HEK293 (cell line): ENCODE measurements around the gene DLK1.

Experiments used
- CTCF ChIA-PET: fragments of 350-600 bp; formaldehyde crosslinking; extraction: SDS; loops from one replicate; lab custom pipeline; 2021; ENCODE audit warnings: antibody characterized with exemption; lab: Yijun Ruan, JAX
- POLR2A ChIA-PET: fragments of 300-600 bp; formaldehyde crosslinking; extraction: SDS; loops from one replicate; lab custom pipeline; 2020; ENCODE audit warnings: antibody characterized with exemption, inconsistent platforms; lab: Yijun Ruan, JAX
- H3K27ac ChIP-seq: fragments of 200-500 bp; sonication (Bioruptor generic); 2 replicates; pipeline ENCODE4 v1.5.1; 2014; ENCODE audit warnings: low read depth, low read length, control low read depth, inconsistent platforms; ENCODE audit errors: extremely low read depth
- H3K36me3 ChIP-seq, 2 experiments: fragments of 200-500 bp in 1 of 2; sonication (Bioruptor generic) in 1 of 2; 1 replicate in 1 of 2; 2 replicates in 1 of 2; pipeline ENCODE4 v1.5.1; 2014 to 2017; ENCODE audit warnings: inconsistent platforms in 2 of 2, low read length in 2 of 2; ENCODE audit not compliant: control insufficient read depth in 2 of 2, insufficient read depth in 1 of 2
- H3K4me1 ChIP-seq: fragments of 200-500 bp; sonication (Bioruptor generic); 2 replicates; pipeline ENCODE4 v1.5.1; 2014; ENCODE audit warnings: mild to moderate bottlenecking, low read length, inconsistent platforms; ENCODE audit not compliant: control insufficient read depth, insufficient read depth
- H3K4me3 ChIP-seq: 2 replicates; pipeline ENCODE4 v1.5.1; 2011; ENCODE audit warnings: low read depth, mild to moderate bottlenecking, control low read depth, low read length, moderate library complexity
- H3K9me3 ChIP-seq: fragments of 200-500 bp; sonication (Bioruptor generic); 2 replicates; pipeline ENCODE4 v1.5.1; 2014; ENCODE audit warnings: low read depth, low read length, inconsistent platforms; ENCODE audit not compliant: control insufficient read depth, insufficient read depth
- EGR2 ChIP-seq: fragments of 450-650 bp; formaldehyde crosslinking; IDR thresholded peaks from 2 replicates; pipeline ENCODE4 v1.5.1; 2016; ENCODE audit warnings: low read depth, missing biosample characterization, missing genetic modification characterization
- HOXC10 ChIP-seq: sonication (generic); formaldehyde crosslinking; IDR thresholded peaks from 2 replicates; pipeline ENCODE4 v1.8.1; 2023; ENCODE audit warnings: mild to moderate bottlenecking, missing genetic modification reagents
- KLF1 ChIP-seq: fragments of 450-650 bp; formaldehyde crosslinking; IDR thresholded peaks from 2 replicates; pipeline ENCODE4 v1.5.1; 2016; ENCODE audit warnings: missing biosample characterization, missing genetic modification characterization
- KLF8 ChIP-seq: fragments of 450-650 bp; formaldehyde crosslinking; IDR thresholded peaks from 2 replicates; pipeline ENCODE4 v1.5.1; 2016; ENCODE audit warnings: missing biosample characterization, missing genetic modification characterization
- ZBTB48 ChIP-seq: fragments of 450-650 bp; formaldehyde crosslinking; IDR thresholded peaks from 2 replicates; pipeline ENCODE4 v1.5.1; 2016; ENCODE audit warnings: missing biosample characterization, missing genetic modification characterization
- ZIC2 ChIP-seq: fragments of 450-650 bp; formaldehyde crosslinking; IDR thresholded peaks from 2 replicates; pipeline ENCODE4 v1.5.1; 2016; ENCODE audit warnings: missing biosample characterization, missing genetic modification characterization
- ZNF132 ChIP-seq: fragments of 450-650 bp; formaldehyde crosslinking; IDR thresholded peaks from 2 replicates; pipeline ENCODE4 v1.5.1; 2017; ENCODE audit warnings: missing biosample characterization, missing genetic modification characterization, borderline replicate concordance
- ZNF138 ChIP-seq: fragments of 450-650 bp; formaldehyde crosslinking; IDR thresholded peaks from 2 replicates; pipeline ENCODE4 v1.5.1; 2016; ENCODE audit warnings: missing biosample characterization, missing genetic modification characterization, borderline replicate concordance
- ZNF221 ChIP-seq: fragments of 450-650 bp; formaldehyde crosslinking; IDR thresholded peaks from 2 replicates; pipeline ENCODE4 v1.5.1; 2017; ENCODE audit warnings: missing biosample characterization, missing genetic modification characterization, borderline replicate concordance
- ZNF324 ChIP-seq: fragments of 450-650 bp; formaldehyde crosslinking; IDR thresholded peaks from 2 replicates; pipeline ENCODE4 v1.5.1; 2016; ENCODE audit warnings: missing biosample characterization, missing genetic modification characterization
- ZNF366 ChIP-seq: fragments of 450-650 bp; formaldehyde crosslinking; conservative IDR thresholded peaks from 2 replicates; pipeline ENCODE4 v1.5.1; 2016; ENCODE audit warnings: missing biosample characterization, missing genetic modification characterization
- ZNF423 ChIP-seq: fragments of 450-650 bp; formaldehyde crosslinking; IDR thresholded peaks from 2 replicates; pipeline ENCODE4 v1.5.1; 2016; ENCODE audit warnings: missing biosample characterization, missing genetic modification characterization
- ZNF677 ChIP-seq: fragments of 450-650 bp; IDR thresholded peaks from 2 replicates; pipeline ENCODE4 v1.5.0; 2018; ENCODE audit warnings: missing biosample characterization, mild to moderate bottlenecking, missing genetic modification characterization, moderate library complexity
- ZNF776 ChIP-seq: fragments of 450-650 bp; formaldehyde crosslinking; IDR thresholded peaks from 2 replicates; pipeline ENCODE4 v1.5.0; 2017; ENCODE audit warnings: missing biosample characterization, missing genetic modification characterization, borderline replicate concordance
- TF ChIP-seq, protein P1 (sequence below): fragments of 450-650 bp; formaldehyde crosslinking; optimal IDR thresholded peaks from 2 replicates; pipeline ENCODE3; 2016; ENCODE audit warnings: missing biosample characterization, mild to moderate bottlenecking, missing genetic modification characterization
- TF ChIP-seq, protein P2 (sequence below): IDR thresholded peaks from 2 replicates; pipeline ENCODE4 v1.6.1; 2011; ENCODE audit warnings: mild to moderate bottlenecking, low read depth, low read length, borderline replicate concordance
- TF ChIP-seq, protein P3 (sequence below): fragments of 450-650 bp; formaldehyde crosslinking; IDR thresholded peaks from 2 replicates; pipeline ENCODE4 v1.5.1; 2016; ENCODE audit warnings: missing biosample characterization, missing genetic modification characterization
- TF ChIP-seq, protein P4 (sequence below): fragments of 450-650 bp; formaldehyde crosslinking; IDR thresholded peaks from 2 replicates; pipeline ENCODE4 v1.5.1; 2016; ENCODE audit warnings: missing biosample characterization, missing genetic modification characterization

Gene DLK1

DNA sequence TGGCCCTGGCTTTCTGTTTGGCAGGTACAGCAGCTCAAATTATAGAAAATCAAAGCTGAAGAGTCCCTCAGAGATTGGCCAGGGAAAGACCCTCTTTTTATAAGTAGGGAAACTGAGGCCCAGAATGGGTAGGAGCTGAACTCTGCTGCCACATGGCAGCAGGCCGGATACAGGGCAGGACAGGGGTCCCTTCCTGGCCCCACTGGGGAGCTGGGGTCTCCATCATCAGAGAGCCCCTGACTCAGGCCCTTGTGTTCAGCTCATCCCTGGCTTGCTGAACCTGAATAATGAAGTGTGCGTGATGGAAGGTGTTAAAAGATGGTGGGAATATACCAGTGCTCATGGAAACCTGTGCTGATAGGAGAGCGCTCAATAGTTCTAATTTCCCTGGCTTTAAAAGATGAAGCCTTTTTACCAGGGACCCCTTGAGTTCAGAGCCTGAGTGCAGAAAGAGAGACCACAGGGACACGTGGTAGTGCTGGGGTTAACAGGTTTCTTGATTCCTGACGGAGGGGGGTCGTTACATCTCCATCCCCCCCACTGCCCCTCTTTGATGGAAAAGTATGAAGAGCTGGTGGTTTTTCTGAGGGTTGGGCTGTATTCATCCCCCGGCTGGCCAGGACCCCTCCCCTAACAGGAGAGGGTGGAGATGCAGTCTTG is 4.4 kb downstream of the DLK1 start:
- Histone ChIP-seq H3K27ac (no peak overlapping the region), H3K4me1 (no peaks in the 10 kb centered on the region), H3K9me3 (no peaks in the 10 kb centered on the region), H3K36me3 (no peaks in the 10 kb centered on the region), H3K4me3 (no peak overlapping the region)
- CTCF ChIA-PET: no interaction called here
- TF ChIP-seq ZNF324 (tag by site-specific recombination) (no peak), KLF8 (tag by site-specific recombination) (no peak), EGR2 (tag by site-specific recombination) (no peak)
- TF ChIP-seq, protein P1, sequence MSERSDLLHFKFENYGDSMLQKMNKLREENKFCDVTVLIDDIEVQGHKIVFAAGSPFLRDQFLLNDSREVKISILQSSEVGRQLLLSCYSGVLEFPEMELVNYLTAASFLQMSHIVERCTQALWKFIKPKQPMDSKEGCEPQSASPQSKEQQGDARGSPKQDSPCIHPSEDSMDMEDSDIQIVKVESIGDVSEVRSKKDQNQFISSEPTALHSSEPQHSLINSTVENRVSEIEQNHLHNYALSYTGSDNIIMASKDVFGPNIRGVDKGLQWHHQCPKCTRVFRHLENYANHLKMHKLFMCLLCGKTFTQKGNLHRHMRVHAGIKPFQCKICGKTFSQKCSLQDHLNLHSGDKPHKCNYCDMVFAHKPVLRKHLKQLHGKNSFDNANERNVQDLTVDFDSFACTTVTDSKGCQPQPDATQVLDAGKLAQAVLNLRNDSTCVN (tag by site-specific recombination): no peak
- TF ChIP-seq, protein P2, sequence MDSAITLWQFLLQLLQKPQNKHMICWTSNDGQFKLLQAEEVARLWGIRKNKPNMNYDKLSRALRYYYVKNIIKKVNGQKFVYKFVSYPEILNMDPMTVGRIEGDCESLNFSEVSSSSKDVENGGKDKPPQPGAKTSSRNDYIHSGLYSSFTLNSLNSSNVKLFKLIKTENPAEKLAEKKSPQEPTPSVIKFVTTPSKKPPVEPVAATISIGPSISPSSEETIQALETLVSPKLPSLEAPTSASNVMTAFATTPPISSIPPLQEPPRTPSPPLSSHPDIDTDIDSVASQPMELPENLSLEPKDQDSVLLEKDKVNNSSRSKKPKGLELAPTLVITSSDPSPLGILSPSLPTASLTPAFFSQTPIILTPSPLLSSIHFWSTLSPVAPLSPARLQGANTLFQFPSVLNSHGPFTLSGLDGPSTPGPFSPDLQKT: no peak
- POLR2A ChIA-PET: no interaction called here

DNA sequence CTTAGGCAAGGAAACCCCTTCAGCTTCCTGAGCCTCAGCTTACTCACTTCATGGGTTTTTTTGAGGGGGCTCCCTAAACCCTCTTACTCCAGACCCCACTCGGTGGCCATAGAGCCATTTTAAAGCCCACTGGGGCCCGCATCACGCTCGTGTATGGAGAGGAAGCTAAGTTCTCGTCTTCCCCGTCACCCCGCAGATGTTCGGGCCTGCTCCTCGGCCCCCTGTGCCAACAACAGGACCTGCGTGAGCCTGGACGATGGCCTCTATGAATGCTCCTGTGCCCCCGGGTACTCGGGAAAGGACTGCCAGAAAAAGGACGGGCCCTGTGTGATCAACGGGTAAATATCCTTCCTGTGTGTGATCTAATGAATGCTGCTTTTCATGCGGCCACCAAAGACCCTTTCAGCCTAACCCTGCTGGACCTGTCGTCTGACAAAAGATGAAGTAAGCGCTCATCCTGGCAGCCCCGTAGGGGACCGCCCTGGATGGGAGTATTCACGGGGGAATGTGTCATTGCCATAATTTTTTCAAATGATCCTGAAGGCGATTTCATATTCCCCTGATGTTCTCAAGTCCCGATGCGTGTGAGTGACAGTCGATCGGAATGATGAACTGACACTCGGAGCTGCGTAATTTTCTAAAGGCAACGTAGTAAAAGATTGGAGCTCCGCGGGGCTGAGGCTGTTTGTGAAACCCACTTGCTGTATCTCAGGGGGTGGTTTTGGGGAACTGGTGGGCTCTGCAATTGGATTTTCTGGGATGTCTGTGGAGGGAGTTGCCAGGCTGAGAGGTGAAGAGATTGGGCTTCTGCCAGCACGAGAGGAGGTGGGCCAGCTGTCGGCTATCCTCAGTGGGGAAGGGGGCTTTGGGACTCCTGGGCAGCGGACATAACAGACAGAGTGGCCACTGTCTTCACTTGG is 5.4 kb downstream of the DLK1 start:
- Histone ChIP-seq H3K36me3 (no peaks in the 10 kb centered on the region), H3K9me3 (no peaks in the 10 kb centered on the region), H3K4me3 (no peak overlapping the region), H3K4me1 (no peaks in the 10 kb centered on the region), H3K27ac (no peak overlapping the region)
- POLR2A ChIA-PET: no interaction called here
- TF ChIP-seq, protein P3, sequence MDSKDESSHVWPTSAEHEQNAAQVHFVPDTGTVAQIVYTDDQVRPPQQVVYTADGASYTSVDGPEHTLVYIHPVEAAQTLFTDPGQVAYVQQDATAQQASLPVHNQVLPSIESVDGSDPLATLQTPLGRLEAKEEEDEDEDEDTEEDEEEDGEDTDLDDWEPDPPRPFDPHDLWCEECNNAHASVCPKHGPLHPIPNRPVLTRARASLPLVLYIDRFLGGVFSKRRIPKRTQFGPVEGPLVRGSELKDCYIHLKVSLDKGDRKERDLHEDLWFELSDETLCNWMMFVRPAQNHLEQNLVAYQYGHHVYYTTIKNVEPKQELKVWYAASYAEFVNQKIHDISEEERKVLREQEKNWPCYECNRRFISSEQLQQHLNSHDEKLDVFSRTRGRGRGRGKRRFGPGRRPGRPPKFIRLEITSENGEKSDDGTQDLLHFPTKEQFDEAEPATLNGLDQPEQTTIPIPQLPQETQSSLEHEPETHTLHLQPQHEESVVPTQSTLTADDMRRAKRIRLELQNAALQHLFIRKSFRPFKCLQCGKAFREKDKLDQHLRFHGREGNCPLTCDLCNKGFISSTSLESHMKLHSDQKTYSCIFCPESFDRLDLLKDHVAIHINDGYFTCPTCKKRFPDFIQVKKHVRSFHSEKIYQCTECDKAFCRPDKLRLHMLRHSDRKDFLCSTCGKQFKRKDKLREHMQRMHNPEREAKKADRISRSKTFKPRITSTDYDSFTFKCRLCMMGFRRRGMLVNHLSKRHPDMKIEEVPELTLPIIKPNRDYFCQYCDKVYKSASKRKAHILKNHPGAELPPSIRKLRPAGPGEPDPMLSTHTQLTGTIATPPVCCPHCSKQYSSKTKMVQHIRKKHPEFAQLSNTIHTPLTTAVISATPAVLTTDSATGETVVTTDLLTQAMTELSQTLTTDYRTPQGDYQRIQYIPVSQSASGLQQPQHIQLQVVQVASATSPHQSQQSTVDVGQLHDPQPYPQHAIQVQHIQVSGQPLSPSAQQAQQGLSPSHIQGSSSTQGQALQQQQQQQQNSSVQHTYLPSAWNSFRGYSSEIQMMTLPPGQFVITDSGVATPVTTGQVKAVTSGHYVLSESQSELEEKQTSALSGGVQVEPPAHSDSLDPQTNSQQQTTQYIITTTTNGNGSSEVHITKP (tag by site-specific recombination): no peak
- TF ChIP-seq, all 188 proteins: peak for 0
- CTCF ChIA-PET: interaction anchor here (0.6 kb wide), 1 partner anchor 277 kb away, joined by 3 read pairs; no protein-coding TSS in a partner anchor

DNA sequence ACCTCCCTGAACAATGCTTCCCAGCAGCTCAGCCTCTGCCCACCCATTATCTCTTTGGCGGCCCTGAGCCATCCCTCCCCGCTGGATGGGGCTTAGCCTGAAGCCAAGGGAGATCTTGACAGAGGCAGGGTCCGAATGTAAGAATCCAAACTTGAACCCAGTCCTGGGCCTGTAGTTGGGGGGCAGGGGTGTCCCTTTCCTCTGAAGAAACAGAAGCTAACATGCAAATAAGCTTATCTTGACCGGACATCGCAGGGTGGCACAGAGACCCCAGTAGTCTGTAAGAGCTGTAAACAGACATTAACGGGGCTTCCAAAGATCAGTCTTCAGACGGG is 6.0 kb downstream of the DLK1 start:
- H3K27ac ChIP-seq: no peak overlapping the region
- ChIA-PET CTCF (interaction anchor here (0.6 kb wide), 3 partner anchors 278 to 1698 kb away, joined by 3 to 4 read pairs (median 3); no protein-coding TSS in a partner anchor), POLR2A (no interaction called here)
- H3K4me1 ChIP-seq: no peaks in the 10 kb centered on the region
- H3K36me3 ChIP-seq: no peaks in the 10 kb centered on the region
- H3K4me3 ChIP-seq: no peak overlapping the region
- TF ChIP-seq ZNF132 (tag by site-specific recombination) (no peak), ZNF138 (tag by site-specific recombination) (no peak), ZNF677 (tag by site-specific recombination) (no peak), ZNF776 (no peak), ZNF221 (tag by site-specific recombination) (no peak), KLF1 (tag by site-specific recombination) (no peak), ZIC2 (tag by site-specific recombination) (no peak), ZNF423 (no peak), ZBTB48 (tag by site-specific recombination) (no peak), HOXC10 (CRISPR knock-in tag) (no peak), ZNF366 (tag by site-specific recombination) (no peak)
- TF ChIP-seq, protein P4, sequence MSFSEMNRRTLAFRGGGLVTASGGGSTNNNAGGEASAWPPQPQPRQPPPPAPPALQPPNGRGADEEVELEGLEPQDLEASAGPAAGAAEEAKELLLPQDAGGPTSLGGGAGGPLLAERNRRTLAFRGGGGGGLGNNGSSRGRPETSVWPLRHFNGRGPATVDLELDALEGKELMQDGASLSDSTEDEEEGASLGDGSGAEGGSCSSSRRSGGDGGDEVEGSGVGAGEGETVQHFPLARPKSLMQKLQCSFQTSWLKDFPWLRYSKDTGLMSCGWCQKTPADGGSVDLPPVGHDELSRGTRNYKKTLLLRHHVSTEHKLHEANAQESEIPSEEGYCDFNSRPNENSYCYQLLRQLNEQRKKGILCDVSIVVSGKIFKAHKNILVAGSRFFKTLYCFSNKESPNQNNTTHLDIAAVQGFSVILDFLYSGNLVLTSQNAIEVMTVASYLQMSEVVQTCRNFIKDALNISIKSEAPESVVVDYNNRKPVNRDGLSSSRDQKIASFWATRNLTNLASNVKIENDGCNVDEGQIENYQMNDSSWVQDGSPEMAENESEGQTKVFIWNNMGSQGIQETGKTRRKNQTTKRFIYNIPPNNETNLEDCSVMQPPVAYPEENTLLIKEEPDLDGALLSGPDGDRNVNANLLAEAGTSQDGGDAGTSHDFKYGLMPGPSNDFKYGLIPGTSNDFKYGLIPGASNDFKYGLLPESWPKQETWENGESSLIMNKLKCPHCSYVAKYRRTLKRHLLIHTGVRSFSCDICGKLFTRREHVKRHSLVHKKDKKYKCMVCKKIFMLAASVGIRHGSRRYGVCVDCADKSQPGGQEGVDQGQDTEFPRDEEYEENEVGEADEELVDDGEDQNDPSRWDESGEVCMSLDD (tag by site-specific recombination): no peak
- no peaks in the 10 kb centered on the region for H3K9me3 ChIP-seq
